HepG2 (cell line): ENCODE data around the gene DGKG. TPM values are rescaled to one million over a fixed set of nuclear protein-coding genes. Genes with fewer than 3 reads are reported as not detected.

ENCODE experiments used
- CEBPB ChIP-seq: IDR thresholded peaks from 2 replicates; pipeline ENCODE4 v1.6.1; 2011; ENCODE audit warnings: low read depth, low read length, improper control_type of control experiment, borderline replicate concordance
- DNMT3B ChIP-seq: conservative IDR thresholded peaks from 2 replicates; pipeline ENCODE4 v1.6.1; 2016; ENCODE audit warnings: missing biosample characterization, control low read depth
- DZIP1 ChIP-seq: sonication (generic); formaldehyde crosslinking; IDR thresholded peaks from 2 replicates; pipeline ENCODE4 v1.5.0; 2020; ENCODE audit warnings: mild to moderate bottlenecking, missing genetic modification reagents
- EED ChIP-seq: sonication (generic); formaldehyde crosslinking; IDR thresholded peaks from 2 replicates; pipeline ENCODE4 v1.5.0; 2020; ENCODE audit warnings: mild to moderate bottlenecking, missing genetic modification reagents
- ISX ChIP-seq: sonication (generic); formaldehyde crosslinking; conservative IDR thresholded peaks from 2 replicates; pipeline ENCODE4 v1.5.0; 2020; ENCODE audit warnings: missing genetic modification reagents
- JUND ChIP-seq: sonication (generic); formaldehyde crosslinking; IDR thresholded peaks from 2 replicates; pipeline ENCODE4 v1.8.0; 2022; ENCODE audit warnings: mild to moderate bottlenecking, missing genetic modification reagents
- KDM2A ChIP-seq: sonication (generic); formaldehyde crosslinking; IDR thresholded peaks from 2 replicates; pipeline ENCODE4 v1.4.0; 2020; ENCODE audit warnings: low read depth, missing genetic modification reagents, borderline replicate concordance
- NBN ChIP-seq: fragments of 450-650 bp; conservative IDR thresholded peaks from 2 replicates; pipeline ENCODE4 v1.6.1; 2017
- NFKB2 ChIP-seq: sonication (generic); formaldehyde crosslinking; IDR thresholded peaks from 2 replicates; pipeline ENCODE4 v1.4.0; 2020; ENCODE audit warnings: missing genetic modification reagents, borderline replicate concordance
- PAXIP1 ChIP-seq: sonication (generic); formaldehyde crosslinking; conservative IDR thresholded peaks from 2 replicates; pipeline ENCODE4 v1.4.0; 2020; ENCODE audit warnings: mild to moderate bottlenecking, missing genetic modification reagents, moderate library complexity
- REL ChIP-seq: sonication (generic); formaldehyde crosslinking; conservative IDR thresholded peaks from 2 replicates; pipeline ENCODE4 v1.8.0; 2022; ENCODE audit warnings: mild to moderate bottlenecking, missing genetic modification reagents, moderate library complexity
- RFX1 ChIP-seq: fragments of 450-650 bp; IDR thresholded peaks from 2 replicates; pipeline ENCODE4 v1.6.1; 2017
- RFX3 ChIP-seq: IDR thresholded peaks from 2 replicates; pipeline ENCODE4 v1.6.1; 2016; ENCODE audit warnings: missing biosample characterization, missing genetic modification reagents
- SAP130 ChIP-seq: IDR thresholded peaks from 2 replicates; pipeline ENCODE4 v1.6.1; 2016; ENCODE audit warnings: low read depth
- THYN1 ChIP-seq: sonication (generic); formaldehyde crosslinking; IDR thresholded peaks from 2 replicates; pipeline ENCODE4 v1.8.1; 2023; ENCODE audit warnings: low read depth, mild to moderate bottlenecking, moderate library complexity, missing genetic modification reagents, borderline replicate concordance
- ZBTB1 ChIP-seq: sonication (generic); formaldehyde crosslinking; IDR thresholded peaks from 2 replicates; pipeline ENCODE4 v1.4.0; 2020; ENCODE audit warnings: missing genetic modification reagents, borderline replicate concordance
- ZNF274 ChIP-seq: sonication (generic); formaldehyde crosslinking; IDR thresholded peaks from 2 replicates; pipeline ENCODE4 v1.5.1; 2020; ENCODE audit warnings: mild to moderate bottlenecking, missing genetic modification reagents
- ZNF282 ChIP-seq: fragments of 450-650 bp; IDR thresholded peaks from 2 replicates; pipeline ENCODE4 v1.6.1; 2018; ENCODE audit not compliant: partially characterized antibody
- ZNF331 ChIP-seq: sonication (generic); formaldehyde crosslinking; IDR thresholded peaks from 2 replicates; pipeline ENCODE4 v1.4.0; 2020; ENCODE audit warnings: missing genetic modification reagents
- ZNF337 ChIP-seq: sonication (generic); formaldehyde crosslinking; IDR thresholded peaks from 2 replicates; pipeline ENCODE4 v1.5.1; 2020; ENCODE audit warnings: missing genetic modification reagents, low read depth, mild to moderate bottlenecking, borderline replicate concordance
- ZNF382 ChIP-seq: sonication (generic); formaldehyde crosslinking; IDR thresholded peaks from 2 replicates; pipeline ENCODE4 v1.5.0; 2020; ENCODE audit warnings: missing genetic modification reagents, mild to moderate bottlenecking, borderline replicate concordance
- ZNF44 ChIP-seq: sonication (generic); formaldehyde crosslinking; IDR thresholded peaks from 2 replicates; pipeline ENCODE4 v1.5.1; 2020; ENCODE audit warnings: mild to moderate bottlenecking, missing genetic modification reagents
- ZNF441 ChIP-seq: sonication (generic); formaldehyde crosslinking; IDR thresholded peaks from 2 replicates; pipeline ENCODE4 v1.7.0; 2021; ENCODE audit warnings: missing genetic modification reagents, borderline replicate concordance
- ZNF709 ChIP-seq: sonication (generic); formaldehyde crosslinking; IDR thresholded peaks from 2 replicates; pipeline ENCODE4 v1.5.0; 2020; ENCODE audit warnings: mild to moderate bottlenecking, missing genetic modification reagents
- polyA plus RNA-seq, 8 experiments: library from polyadenylated mRNA; depleted of rRNA in 3 of 8; stranded (reverse) in 7 of 8; unstranded in 1 of 8; fragments of >200 nt; fragmentation: Illumina TruSeq in 4 of 8; extraction: Trizol in 4 of 8; gene quantifications; 2 replicates each; pipeline versions ENCODE4 v1.2.1 to v1.2.3, GENCODE V29; 2011 to 2016; ENCODE audit warnings: low read depth in 4 of 8, missing spikeins in 1 of 8, mixed read lengths in 1 of 8; ENCODE audit not compliant: insufficient read depth in 1 of 8
- total RNA-seq, 5 experiments: library from RNA; depleted of rRNA; stranded (reverse); fragments of >200 nt; fragmentation: Illumina TruSeq; extraction: Trizol; gene quantifications; 2 replicates each; pipeline ENCODE4 v1.2.3, GENCODE V29; 2016; ENCODE audit warnings: low read depth in 1 of 5

The DGKG gene
- total and polyA plus RNA-seq, 2 of the 13 experiments (the other 11 are each of a cell fraction or from before 2014, with no cell fraction given) = 3.8 to 6.2 TPM

GRCh38 chr3:186209810-186210752, 152.0 kb downstream of the DGKG start (continued):
- TF ChIP-seq DNMT3B (CRISPR knock-in tag) (no peak), DZIP1 (CRISPR knock-in tag) (no peak), ZNF382 (CRISPR knock-in tag) (no peak), PAXIP1 (CRISPR knock-in tag) (peak; percentile 57), ZNF441 (CRISPR knock-in tag) (no peak), SAP130 (CRISPR knock-in tag) (peak; percentile 66), ZNF44 (no peak), KDM2A (0 out of 2 replicates have a peak, but pooled peaks have one; percentile 35), ZBTB1 (CRISPR knock-in tag) (no peak), ISX (CRISPR knock-in tag) (no peak), ZNF274 (CRISPR knock-in tag) (0 out of 2 replicates have a peak, but pooled peaks have one; percentile 36), RFX3 (CRISPR knock-in tag) (peak; percentile 52), ZNF331 (peak; percentile 29; the same call in 1 of the 2 replicates), THYN1 (CRISPR knock-in tag) (no peak), REL (CRISPR knock-in tag) (no peak), ZNF282 (no peak), CEBPB (no peak), RFX1 (peak; percentile 45; the same call in 1 of the 2 replicates), NFKB2 (CRISPR knock-in tag) (no peak; the same call in 1 of the 2 replicates), ZNF337 (CRISPR knock-in tag) (0 out of 2 replicates have a peak, but pooled peaks have one; percentile 46), ZNF709 (CRISPR knock-in tag) (no peak), NBN (no peak), JUND (CRISPR knock-in tag) (no peak), EED (no peak)
